Fibroblast of skin of right quadriceps (primary cell): Measurements from ENCODE around the gene EIF4EBP2.

Source experiments
- DNase-seq: peaks from one replicate; pipeline ENCODE4 v3.0.0-alpha.2; 2013

Gene EIF4EBP2, protein sequence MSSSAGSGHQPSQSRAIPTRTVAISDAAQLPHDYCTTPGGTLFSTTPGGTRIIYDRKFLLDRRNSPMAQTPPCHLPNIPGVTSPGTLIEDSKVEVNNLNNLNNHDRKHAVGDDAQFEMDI

GRCh38 chr10:70404036-70404786 lies at the start of gene EIF4EBP2:
Gene EIF4EBP2 (plus strand): TSS chr10:70404145. CDS start chr10:70404402, 257 bp downstream.
- DNase-seq: peak; percentile 94

- DNase-seq: no peak
Measured at GRCh38 chr10:70354556-70354955, 49.4 kb upstream of the EIF4EBP2 start.

DNA sequence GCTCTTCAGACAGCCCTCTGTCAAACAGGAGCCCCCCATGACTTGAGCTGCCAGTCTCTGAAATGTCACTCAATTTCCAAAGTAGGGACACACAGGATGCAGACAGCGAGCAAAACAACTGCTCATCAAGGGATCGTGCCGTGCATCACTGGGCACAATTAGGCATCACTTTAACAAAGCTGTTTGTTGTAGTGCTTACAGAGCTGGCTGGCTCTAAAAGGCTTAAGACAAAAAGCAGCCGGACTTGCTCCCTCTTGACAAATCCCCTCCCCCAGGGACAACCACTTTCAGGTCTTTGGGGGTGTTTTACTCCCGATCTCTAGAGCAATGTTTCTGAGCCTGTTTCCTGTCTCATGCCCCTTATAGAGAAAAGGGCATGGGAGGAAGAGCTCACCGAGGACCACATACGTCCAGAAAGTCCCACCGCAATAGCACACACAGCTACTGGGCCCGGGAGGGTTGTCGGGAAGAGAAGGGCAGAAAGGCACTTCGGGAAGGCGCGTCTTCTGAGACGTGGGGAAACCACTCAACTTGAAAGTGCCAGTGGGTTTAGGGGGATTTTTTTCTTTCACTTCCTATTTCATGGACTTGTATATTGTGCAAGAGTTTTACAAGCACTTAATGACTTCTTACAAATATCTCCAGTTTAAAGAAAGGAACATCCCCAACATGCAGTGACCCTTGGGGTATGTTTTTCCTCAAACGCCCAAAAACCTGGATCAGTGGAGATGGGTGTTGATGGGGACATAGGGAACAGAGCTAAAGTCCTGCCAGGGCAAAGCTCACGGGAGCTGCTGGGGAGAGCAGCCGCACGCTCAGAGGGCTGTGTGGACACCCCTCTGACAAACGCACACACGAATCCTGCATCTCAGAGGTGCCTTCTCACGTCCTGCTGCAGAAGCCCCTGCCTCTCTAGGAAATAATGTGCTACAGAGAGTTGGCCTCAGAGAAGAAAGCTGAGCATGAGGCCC lies 48.6 kb upstream of the EIF4EBP2 start:
- DNase-seq: no peak

DNA sequence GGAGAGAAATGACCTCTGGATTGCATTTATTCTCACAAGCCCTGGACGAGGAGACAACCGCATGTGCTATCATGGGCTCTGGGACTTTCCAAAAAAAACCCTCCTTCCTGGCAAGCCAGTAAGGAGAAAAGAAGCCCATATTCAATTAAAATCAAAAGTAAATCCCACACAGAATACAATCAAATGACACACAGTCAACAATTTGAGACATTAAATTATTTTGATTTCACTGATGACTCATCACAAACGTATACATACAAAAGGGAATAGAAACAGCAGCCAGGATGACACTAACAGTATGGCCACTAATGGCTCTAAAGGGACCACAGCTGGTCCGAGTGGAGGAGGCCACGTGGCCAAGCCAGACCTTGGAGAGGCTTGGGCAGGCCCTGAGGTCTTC lies 46.4 kb upstream of the EIF4EBP2 start:
- DNase-seq: no peak

- DNase-seq: no peak
Measured at GRCh38 chr10:70358446-70358845, 45.5 kb upstream of the EIF4EBP2 start.

DNA sequence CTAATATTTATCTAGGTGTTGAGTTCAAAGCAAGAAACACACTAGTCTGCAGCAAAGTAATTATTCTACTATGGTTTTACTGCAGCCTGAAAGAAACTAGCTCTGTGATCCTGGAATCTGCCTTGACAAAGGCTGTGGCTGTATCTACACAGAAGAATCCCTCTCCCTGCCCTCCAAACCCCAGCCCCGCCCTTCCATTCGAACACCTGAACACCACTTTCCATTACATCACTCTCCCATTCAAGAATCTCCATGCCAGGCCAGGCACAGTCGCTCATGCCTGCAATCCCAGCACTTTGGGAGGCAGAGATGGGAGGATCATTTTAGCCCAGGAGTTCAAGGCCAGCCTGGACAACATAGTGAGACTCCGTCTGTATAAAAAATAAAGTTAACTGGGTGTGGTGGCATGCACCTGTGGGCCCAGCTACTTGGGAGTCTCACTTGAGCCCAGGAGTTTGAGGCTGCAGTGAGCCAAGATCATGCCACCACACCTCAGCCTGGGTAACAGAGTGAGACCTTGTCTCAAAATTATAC lies 44.9 kb upstream of the EIF4EBP2 start:
- DNase-seq: no peak

- DNase-seq: no peak
Measured at GRCh38 chr10:70360215-70360614, 43.7 kb upstream of the EIF4EBP2 start.

DNA sequence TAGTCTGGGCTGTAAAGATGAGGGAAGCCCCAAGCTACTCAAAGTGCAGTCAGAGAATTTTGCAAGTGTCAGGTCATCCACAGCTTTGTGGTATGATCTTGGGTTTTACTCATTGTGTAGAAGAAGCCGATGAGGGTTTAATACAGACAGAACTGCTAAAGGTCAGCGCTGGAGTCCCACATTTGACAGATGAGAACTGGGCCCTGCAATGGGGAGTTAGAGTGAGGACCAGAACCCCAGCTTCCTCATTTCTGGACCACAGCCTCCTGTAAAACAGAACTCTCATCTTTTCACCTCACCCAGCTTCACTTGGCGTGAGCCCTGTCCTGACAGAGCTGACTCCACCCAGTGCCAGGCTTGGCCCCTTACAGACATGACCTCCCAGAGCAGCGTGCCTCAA lies 41.6 kb upstream of the EIF4EBP2 start:
- DNase-seq: no peak

DNA sequence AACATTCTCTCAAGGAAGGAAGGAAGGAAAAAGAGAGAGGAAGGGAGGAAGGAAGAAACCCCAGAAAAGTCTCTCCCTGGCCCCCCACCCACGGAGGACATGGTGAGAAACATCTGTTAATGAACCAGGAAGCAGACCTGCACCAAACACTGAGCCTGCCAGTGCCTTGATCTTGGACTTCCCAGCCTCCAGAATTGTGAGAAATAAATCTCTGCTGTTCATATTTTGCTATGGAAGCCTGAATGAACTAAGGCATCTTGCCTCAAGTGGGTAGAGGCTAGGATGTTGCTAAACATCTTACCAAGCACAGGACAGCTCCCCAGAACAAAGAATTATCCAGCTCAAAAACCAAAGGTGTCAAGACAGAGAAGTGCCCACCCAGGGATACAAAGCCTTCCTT lies 40.7 kb upstream of the EIF4EBP2 start:
- no peak for DNase-seq

DNA sequence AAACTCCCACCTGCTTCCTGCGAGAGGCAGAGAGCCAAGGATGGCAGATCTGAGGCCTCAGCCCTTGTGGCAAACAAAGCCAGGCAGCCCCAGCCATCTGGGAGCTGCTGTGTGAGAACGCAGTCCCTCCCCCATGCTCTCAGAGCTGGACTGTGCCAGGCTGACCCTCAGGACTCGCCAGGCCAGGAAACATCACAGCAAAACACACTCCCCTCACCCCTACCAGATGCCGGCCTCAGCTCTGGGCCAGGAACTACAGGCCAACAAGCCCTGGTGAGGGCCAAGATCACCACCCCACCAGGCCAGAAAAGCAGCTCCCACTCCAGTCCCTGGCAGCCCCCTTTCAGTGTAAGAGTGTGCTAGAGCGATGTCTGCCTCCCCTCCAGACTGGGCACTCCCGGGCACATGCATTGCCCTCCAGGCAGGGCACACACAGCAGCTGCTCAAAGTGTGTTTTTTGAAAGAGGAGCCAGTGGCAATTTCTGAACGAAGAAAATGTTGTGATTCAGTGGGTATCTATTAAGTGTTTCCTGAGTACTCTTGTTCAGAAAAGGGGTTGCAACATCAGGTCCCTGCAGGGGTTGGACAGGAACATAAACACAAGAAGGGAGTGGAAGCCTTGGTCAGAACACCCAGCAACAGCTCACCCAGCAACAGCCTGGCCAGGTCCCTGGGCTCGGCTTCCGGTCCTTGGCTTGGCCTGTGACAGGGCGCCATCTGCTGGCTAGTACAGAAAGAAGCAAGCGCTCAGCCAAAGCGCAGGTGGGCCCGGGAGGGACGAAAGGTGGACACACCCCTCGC lies 39.8 kb upstream of the EIF4EBP2 start:
- peak; percentile 94 for DNase-seq

- no peak for DNase-seq
Measured at GRCh38 chr10:70364772-70365091, 39.2 kb upstream of the EIF4EBP2 start.

- DNase-seq: peak; percentile 51
Measured at GRCh38 chr10:70367195-70367796, 36.6 kb upstream of the EIF4EBP2 start.

GRCh38 chr10:70368774-70369482 lies 35.0 kb upstream of the EIF4EBP2 start:
- no peak for DNase-seq

DNA sequence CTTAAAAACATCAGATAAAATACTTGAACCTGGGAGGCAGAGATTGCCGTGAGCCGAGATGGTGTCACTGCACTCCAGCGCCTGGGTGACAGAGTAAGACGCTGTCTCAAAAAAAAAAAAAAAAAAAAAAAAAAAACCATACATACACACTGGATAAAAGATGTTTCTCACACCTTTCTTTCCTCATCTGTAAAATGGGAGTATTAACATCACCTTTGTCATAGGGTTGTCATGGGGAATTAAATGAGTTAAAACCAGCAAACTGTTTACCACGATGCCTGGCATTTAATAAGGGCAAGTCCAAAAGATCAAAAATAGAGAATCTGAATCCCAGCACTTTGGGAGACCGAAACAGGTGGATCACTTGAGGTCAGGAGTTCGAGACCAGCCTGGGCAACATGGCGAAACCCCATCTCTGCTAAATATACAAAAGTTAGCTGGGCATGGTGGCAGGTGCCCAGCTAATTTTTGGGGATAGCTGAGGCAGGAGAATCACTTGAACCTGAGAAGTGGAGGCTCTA lies 34.4 kb upstream of the EIF4EBP2 start:
- no peak for DNase-seq

- DNase-seq: no peak
Measured at GRCh38 chr10:70370766-70371165, 33.2 kb upstream of the EIF4EBP2 start.

- DNase-seq: no peak
Measured at GRCh38 chr10:70371846-70372245, 32.1 kb upstream of the EIF4EBP2 start.

DNA sequence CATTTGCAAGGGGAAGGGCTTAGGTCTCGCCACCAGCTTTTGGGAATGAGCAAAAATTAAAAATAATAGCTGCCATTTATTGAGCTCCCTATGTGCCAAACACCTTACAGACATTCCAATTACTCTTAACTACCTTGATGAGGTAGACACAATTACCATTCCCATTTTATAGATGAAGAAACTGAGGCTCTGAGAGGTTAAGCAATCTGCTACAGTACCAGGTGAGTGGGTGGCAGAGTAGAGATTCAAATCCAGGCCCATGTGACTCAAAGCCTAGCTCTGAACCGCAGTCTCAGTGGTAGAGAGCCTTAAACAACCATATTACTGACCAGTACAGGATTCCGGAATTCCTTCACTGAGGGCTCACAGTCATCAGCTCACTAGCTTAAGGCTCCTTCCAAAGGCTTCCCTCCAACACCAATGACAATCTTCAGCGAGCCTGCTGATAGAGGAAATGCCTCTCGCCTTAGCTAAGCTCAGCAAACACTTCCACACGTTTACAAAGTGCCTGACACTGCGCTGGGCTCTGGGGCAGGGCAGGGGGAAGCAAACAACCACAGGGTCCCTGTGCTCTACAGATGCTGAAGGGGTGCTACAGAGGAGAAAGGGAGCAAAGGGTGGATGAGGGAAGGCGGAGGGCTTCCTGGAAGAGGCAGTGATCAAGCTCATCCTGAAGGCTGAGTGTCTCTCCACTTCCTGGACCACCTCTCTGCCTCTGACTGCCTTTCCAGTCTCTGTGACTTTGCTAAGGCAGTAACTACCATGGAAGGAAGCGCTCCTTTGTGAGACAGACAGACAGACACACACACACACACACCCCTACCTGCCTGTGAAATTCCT lies 28.9 kb upstream of the EIF4EBP2 start:
- DNase-seq: peak; percentile 37

DNA sequence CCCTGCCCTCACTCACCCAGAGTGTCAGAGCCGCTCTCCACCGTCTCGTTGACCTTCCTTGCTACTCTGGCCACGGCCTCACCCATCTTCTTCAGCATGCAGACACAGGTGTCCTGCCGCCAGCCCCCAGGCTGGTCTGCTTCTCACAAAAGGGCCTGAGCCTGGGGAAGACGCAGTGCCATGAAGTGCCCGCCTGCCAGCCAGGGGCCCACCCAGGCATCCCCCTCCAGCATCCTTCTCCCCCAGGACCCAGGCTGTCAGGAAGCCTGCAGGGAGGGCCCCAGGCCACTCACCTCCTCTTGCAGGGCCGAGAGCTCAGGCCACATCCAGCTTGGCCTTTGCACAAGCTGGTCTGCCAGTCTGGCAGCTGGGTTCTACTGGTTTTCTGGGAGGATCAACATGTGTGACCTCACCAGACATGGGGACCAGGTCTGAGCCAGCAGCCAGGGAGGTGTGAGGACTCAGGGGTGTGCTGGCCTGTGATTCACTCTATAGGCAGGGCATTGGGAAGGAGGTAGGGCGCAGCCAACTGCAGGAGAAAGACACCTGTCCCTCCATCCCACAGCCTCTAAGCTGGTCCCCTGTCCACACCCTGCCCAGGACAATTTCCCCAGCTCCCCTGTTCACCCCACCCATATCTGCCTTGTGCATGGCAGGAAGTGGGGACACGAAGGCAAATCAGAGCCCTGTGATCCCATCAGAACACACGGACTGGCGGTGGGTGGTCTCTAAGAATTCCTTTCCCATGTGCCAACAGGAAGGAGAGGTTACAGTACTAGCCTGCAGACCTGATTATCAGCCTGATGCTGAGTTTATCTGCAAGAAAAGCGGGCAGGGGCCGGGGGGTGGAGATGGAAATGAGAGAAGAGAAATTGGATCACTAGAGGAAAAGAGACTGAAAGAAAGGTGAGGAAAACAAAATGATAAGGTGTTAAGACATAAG lies 27.2 kb upstream of the EIF4EBP2 start:
- DNase-seq: peak; percentile 39

DNA sequence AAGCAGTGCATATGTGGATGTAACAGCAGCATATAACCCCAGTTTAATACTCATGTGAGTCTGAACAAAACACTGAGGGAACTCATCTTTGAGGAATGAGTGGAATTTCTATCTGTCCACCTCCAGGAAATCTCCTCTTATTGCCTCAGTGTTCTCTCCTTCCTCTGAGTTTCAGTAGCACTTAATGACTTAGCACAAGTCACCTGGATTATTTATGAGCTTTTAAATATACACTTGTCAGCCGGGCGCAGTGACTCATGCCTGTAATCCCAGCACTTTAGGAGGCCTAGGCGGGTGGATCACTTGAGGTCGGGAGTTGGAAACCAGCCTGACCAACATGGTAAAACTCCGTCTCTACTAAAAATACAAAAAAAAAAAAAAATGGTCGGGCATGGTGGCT lies 25.8 kb upstream of the EIF4EBP2 start:
- peak; percentile 96 for DNase-seq
